Gastrocnemius medialis (tissue), 4 donors: ENCODE results near the gene PRKCE. TPM values are rescaled to one million over a fixed set of nuclear protein-coding genes. Genes with fewer than 3 reads are reported as not detected.

ENCODE experiments used
- ATAC-seq, 2 donors: fragments of 150-250 bp; one replicate each; pipeline ENCODE4 v1.9.1; 2016
- DNase-seq, 2 donors: peaks; one replicate each; pipeline ENCODE4 v3.0.0-alpha.2; 2019
- H3K27ac ChIP-seq, 4 donors: fragments of 200-600 bp; sonication (generic); 1 replicate in 1 of 4; 2 replicates in 3 of 4; pipeline ENCODE4 v1.5.1; 2016 to 2018; ENCODE audit warnings: mild to moderate bottlenecking in 2 of 4, moderate library complexity in 1 of 4
- H3K27me3 ChIP-seq, 3 donors: fragments of 200-600 bp; sonication (generic) in 2 of 3; 1 replicate in 1 of 3; 2 replicates in 2 of 3; pipeline versions ENCODE4 v1.5.1 to v1.6.0; 2016 to 2019; ENCODE audit warnings: mild to moderate bottlenecking in 1 of 3, moderate library complexity in 1 of 3
- H3K36me3 ChIP-seq, 2 donors: fragments of 200-600 bp; sonication (generic) in 1 of 2; one replicate each; pipeline ENCODE4 v1.5.1; 2017 to 2018
- H3K4me1 ChIP-seq, 2 donors: fragments of 200-600 bp; sonication (generic) in 1 of 2; one replicate each; pipeline ENCODE4 v1.5.1; 2016 to 2017; ENCODE audit warnings: mild to moderate bottlenecking in 2 of 2
- H3K4me3 ChIP-seq, 4 donors: fragments of 200-600 bp; sonication (generic) in 3 of 4; 1 replicate in 1 of 4; 2 replicates in 3 of 4; pipeline ENCODE4 v1.5.1; 2016 to 2019; ENCODE audit warnings: mild to moderate bottlenecking in 2 of 4
- H3K9me3 ChIP-seq, 3 donors: fragments of 200-600 bp; sonication (generic) in 2 of 3; 1 replicate in 1 of 3; 2 replicates in 2 of 3; pipeline ENCODE4 v1.5.1; 2016 to 2019
- CTCF ChIP-seq, 5 experiments: fragments of 450-650 bp in 3 of 5; fragments of 200-600 bp in 2 of 5; sonication (generic) in 2 of 5; IDR thresholded peaks in 4 of 5; conservative IDR thresholded peaks in 1 of 5; 1 replicate in 4 of 5; 2 replicates in 1 of 5; pipeline ENCODE4 v1.5.1; 2016 to 2019; ENCODE audit warnings: antibody characterized with exemption in 5 of 5, mild to moderate bottlenecking in 3 of 5, moderate library complexity in 3 of 5
- POLR2A ChIP-seq, 2 donors: fragments of 450-650 bp; IDR thresholded peaks; one replicate each; pipeline ENCODE4 v1.6.1; 2017; ENCODE audit warnings: antibody characterized with exemption in 2 of 2, mild to moderate bottlenecking in 2 of 2, moderate library complexity in 2 of 2
- in situ Hi-C, 4 donors: fragments of 200-750 bp; cut with MboI; loops; one replicate each; pipeline versions ENCODE4 v1.15.0 to v1.8.0; 2017; ENCODE audit warnings: low sequenced_read_pairs in 4 of 4
- intact Hi-C: fragments of 100-400 bp; cut with DNase I; formaldehyde crosslinking; loops from one replicate; pipeline ENCODE4 v1.15.1; 2023; ENCODE audit warnings: low total_unique reads
- total RNA-seq, 4 donors: library from RNA; depleted of rRNA; stranded (reverse); fragments of >200 nt; gene quantifications; one replicate each; pipeline versions ENCODE4 v1.1.0 to v1.2.3, GENCODE V29; 2016

The PRKCE gene
- total RNA-seq, 4 donors from 2014 or later, result 5.8 to 28.9 (median 11.8) TPM

- intact Hi-C loops (loop anchor here (5.0 kb wide), 1 partner anchor 59 kb away; no protein-coding TSS in a partner anchor), in situ Hi-C loops (no loop called here)
- ATAC-seq, result no peak
- Histone ChIP-seq H3K27ac (no peak overlapping the region), H3K4me1 (peaks cover 28 to 41% of the 10 kb centered on the region in 2 donors), H3K36me3 (no peaks in the 10 kb centered on the region), H3K27me3 (no peaks in the 10 kb centered on the region), H3K4me3 (no peak overlapping the region), H3K9me3 (no peaks in the 10 kb centered on the region)
- DNase-seq, result no peak
- TF ChIP-seq CTCF (IDR thresholded peaks at IDR 0.05 in 4 of 5, conservative IDR thresholded peaks at IDR 0.05 in 1 of 5), result no peak
- TF ChIP-seq POLR2A (IDR thresholded peaks at IDR 0.05), result no peak
Measured at GRCh38 chr2:45763797-45764196, 112.3 kb downstream of the PRKCE start.

DNA sequence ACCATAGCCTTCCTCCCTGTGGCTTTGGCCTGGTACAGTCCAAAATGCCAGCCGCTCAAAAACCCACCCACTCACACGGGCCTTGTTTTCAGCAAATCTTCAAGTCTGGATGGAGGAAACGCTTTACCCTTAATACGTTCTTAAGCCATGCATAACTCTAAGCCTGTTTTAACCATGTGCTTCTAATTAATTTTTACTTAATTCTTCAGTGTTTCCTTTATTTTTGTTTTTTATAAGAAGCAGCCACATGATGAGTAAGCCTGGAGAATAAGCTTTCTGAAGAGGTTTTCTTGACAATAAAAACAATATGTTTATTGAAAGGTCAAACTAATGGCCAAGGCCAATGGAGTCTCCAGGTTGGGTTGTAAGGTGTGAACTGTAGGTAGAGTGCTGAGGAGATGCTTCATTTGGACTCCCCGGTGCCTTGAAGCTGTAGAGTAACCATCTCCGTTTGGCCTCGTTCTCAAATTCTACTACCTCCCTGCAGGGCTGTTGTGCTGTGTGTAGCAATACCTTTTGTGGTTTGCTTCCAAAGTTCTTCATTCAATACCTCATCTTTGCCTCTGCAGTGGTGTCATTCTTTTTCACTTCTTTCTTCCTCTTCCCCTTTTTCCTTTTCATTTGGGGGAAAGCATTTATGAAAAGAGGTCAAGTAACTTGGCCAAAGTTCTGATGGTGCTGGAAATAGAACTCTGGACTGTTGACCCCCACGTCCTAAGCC is 113.7 kb downstream of the PRKCE start:
- H3K4me3 ChIP-seq, result no peak overlapping the region
- DNase-seq (no peak), ATAC-seq (no peak)
- intact Hi-C loops, result no loop called here
- H3K9me3 ChIP-seq, result no peaks in the 10 kb centered on the region
- no peak overlapping the region for H3K27ac ChIP-seq
- H3K36me3 ChIP-seq, result no peaks in the 10 kb centered on the region
- in situ Hi-C loops, result no loop called here
- no peaks in the 10 kb centered on the region for H3K27me3 ChIP-seq
- peaks cover 21 to 27% of the 10 kb centered on the region in 2 donors for H3K4me1 ChIP-seq
- no peak for TF ChIP-seq CTCF (IDR thresholded peaks at IDR 0.05 in 4 of 5, conservative IDR thresholded peaks at IDR 0.05 in 1 of 5)
- no peak for TF ChIP-seq POLR2A (IDR thresholded peaks at IDR 0.05)

DNA sequence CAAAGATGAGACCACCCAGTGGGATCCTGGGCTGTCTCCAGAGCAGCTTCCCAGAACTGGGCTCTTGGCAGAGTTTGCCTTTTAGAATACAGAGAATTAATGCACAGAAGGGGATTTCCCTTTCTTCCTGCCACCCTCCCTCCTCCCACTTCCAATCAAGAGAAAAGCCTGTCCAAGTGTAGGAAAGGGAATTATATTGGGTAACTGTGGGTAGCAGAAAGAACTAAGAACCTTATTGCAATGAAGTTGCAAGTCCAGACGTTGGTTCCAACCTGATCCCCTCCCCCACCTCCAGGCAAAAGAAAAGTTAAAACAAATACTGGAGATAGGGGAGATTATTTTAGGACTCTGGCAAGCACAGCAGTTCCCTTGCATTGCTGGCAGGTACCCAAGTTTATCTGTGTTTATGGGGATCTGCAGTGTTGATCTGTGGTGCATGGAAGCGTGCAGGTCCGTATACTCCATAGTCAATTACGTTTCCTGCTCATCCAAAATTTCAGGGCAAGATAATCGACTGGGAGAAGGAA is 114.3 kb downstream of the PRKCE start:
- intact Hi-C loops, result no loop called here
- in situ Hi-C loops, result no loop called here
- Histone ChIP-seq H3K27me3 (no peaks in the 10 kb centered on the region), H3K27ac (no peak overlapping the region), H3K9me3 (no peaks in the 10 kb centered on the region), H3K4me1 (peaks cover 23 to 27% of the 10 kb centered on the region in 2 donors), H3K4me3 (no peak overlapping the region), H3K36me3 (no peaks in the 10 kb centered on the region)
- ATAC-seq (no peak), DNase-seq (no peak)
- TF ChIP-seq POLR2A (IDR thresholded peaks at IDR 0.05), result no peak
- TF ChIP-seq CTCF (IDR thresholded peaks at IDR 0.05 in 4 of 5, conservative IDR thresholded peaks at IDR 0.05 in 1 of 5), result no peak

GRCh38 chr2:45768208-45768607 is 116.7 kb downstream of the PRKCE start:
- H3K27me3 ChIP-seq, result no peaks in the 10 kb centered on the region
- no peaks in the 10 kb centered on the region for H3K36me3 ChIP-seq
- no peak overlapping the region for H3K4me3 ChIP-seq
- ATAC-seq (no peak), DNase-seq (no peak)
- in situ Hi-C loops, result no loop called here
- H3K27ac ChIP-seq, result no peak overlapping the region
- H3K9me3 ChIP-seq, result no peaks in the 10 kb centered on the region
- TF ChIP-seq POLR2A (IDR thresholded peaks at IDR 0.05), result no peak
- no peak for TF ChIP-seq CTCF (IDR thresholded peaks at IDR 0.05 in 4 of 5, conservative IDR thresholded peaks at IDR 0.05 in 1 of 5)
- peaks cover 27 to 32% of the 10 kb centered on the region in 2 donors for H3K4me1 ChIP-seq
- intact Hi-C loops, result no loop called here
